GM21360 (cell line): ENCODE results near the gene TOR1A.

Experiments
- ATAC-seq: cut with Tn5 transposase; IDR thresholded peaks from one replicate; pipeline ENCODE4 v1.9.1; 2021; ENCODE audit warnings: mild to moderate bottlenecking, moderate library complexity; ENCODE audit not compliant: unreplicated experiment

Gene TOR1A, protein sequence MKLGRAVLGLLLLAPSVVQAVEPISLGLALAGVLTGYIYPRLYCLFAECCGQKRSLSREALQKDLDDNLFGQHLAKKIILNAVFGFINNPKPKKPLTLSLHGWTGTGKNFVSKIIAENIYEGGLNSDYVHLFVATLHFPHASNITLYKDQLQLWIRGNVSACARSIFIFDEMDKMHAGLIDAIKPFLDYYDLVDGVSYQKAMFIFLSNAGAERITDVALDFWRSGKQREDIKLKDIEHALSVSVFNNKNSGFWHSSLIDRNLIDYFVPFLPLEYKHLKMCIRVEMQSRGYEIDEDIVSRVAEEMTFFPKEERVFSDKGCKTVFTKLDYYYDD

DNA sequence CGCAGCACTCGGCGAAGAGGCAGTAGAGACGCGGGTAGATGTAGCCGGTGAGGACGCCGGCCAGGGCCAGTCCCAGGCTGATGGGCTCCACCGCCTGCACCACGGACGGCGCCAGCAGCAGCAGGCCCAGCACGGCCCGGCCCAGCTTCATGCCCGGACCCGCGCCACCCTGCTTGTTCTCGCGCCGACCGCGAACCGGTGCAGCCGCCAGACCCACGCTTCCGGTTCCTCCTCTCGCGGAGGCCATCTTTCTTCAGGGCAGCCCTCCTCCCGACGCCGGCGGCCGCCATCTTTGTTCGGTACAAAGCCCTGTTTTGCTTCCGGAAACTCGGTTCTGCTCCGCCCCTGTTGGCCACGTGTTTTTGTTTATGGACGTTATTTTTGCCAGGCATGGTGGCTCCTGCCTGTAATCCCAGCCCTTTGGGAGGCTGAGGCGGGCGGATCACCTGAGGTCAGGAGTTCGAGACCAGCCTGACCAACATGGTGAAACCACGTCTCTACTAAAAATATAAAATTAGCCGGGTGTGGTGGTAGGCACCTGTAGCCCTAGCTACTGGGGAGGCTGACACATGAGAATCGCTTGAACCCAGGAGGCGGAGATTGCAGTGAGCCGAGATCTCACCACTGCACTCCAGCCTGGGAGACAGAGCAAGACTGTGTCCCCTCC, at the start of gene TOR1A:
TOR1A (minus strand) TSS at position 202 of the 667 bp plus-strand sequence; CDS start at position 151, 51 bp downstream.
- peak; percentile 76 for ATAC-seq

DNA sequence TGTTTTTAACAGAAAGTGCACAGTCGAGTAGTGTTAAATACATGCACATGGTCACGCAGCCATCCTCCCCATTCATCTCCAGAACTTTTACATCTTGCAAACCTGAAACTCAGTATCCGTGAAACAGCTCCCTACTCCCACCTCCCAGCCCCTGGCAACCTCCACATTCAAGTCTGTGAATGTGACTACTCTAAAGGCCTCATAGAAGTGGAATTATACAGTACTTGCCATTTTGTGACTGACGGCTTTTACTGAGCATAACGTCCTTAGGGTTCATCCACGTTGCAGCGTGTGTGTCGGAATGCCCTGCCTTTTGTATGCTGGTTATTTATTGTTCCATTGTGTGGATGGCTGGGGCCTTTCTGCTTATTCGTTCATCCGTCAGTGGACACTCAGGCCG, 47.1 kb upstream of the TOR1A start:
- ATAC-seq, result no peak

DNA sequence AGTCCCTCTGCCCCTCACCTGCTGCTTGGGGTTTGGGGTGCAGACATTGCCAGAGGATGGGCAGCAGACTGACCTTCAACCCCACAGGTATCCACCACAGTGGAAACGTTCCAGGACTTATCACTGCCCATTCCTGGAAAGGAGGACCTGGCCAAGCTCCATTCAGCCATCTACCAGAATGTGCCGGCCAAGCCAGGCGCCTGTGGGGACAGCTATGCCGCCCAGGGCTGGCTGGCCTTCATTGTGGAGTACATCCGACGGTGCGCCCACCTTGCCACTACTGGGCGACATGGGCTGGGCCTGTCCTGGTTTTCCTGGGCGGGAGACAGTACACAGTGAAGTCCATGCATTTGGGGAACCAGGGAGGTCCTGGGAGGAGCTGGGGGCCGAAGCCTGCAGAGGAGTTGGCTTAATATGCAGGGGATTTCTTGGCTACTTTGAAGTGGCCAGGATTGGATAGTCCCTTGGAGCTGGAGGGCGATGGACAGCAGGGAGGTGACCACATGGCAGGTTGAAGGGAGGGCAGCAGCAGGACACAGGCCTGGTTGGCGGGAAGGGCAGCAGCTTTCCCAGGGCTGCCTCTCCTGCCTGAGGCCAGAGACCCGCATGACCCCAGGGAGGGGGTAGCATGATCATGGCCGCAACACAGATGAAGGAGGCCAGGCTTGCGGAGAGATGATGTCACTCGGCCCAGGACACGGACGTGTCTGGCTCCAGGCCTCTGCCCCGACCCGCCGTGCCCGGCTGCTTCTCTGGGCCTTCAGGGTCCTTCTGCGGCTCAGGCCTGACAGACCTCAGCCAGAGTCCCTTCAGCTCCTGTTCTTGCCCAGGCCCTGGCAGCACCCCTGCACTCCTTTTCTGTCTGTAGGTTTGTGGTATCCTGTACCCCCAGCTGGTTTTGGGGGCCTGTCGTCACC, 45.9 kb upstream of the TOR1A start:
- no peak for ATAC-seq

DNA sequence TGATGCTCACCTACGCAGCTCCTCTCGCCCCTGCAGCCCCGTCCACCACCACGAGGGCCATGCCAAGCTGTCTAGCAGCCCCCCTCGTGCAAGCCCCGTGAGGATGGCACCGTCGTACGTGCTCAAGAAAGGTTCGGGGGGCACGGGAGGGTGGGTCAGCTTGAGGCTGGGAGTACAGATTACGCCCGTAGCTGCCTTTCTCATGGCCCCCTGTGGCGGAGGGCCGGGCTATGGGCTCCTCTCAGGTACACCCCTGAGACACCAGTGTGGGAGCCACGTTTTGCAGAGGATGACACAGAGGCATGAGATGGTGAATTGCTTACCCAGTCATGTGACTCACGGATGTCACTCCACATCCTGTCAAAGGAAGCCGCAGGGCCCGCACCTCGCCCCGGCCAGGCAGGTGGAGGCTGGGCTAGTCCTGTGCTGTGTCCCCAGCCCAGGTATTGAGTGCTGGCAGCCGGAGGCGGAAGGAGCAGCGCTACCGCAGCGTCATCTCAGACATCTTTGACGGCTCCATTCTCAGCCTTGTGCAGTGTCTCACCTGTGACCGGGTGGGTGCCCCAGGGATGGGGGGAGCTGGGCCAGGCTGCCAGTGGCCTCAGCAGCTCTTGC, 45.0 kb upstream of the TOR1A start:
- no peak for ATAC-seq

DNA sequence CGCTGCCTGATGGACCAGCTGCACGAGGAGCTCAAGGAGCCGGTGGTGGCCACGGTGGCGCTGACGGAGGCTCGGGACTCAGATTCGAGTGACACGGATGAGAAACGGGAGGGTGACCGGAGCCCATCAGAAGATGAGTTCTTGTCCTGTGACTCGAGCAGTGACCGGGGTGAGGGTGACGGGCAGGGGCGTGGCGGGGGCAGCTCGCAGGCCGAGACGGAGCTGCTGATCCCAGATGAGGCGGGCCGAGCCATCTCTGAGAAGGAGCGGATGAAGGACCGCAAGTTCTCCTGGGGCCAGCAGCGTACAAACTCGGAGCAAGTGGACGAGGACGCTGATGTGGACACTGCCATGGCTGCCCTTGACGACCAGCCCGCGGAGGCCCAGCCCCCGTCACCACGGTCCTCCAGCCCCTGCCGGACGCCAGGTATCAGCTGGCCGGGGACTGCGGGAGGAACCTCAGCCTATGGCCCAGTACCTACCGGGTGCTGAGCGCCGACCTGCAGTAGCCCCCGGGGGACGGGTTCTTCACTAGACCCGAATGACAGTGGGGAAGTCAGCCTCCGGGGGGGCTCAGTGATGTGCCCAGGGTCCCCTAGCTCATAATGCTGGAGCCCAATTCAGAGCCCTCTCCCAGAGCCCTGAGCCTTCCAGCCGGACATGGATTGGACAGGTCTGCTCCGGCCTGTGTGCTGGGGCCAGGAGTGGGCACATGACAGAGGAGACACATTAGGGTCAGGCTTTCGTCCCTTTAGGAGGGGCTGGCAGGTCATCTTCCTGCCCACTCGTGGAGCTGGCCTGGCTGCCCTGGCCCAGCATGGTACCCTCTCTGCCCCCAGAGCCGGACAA, 44.3 kb upstream of the TOR1A start:
- no peak for ATAC-seq

DNA sequence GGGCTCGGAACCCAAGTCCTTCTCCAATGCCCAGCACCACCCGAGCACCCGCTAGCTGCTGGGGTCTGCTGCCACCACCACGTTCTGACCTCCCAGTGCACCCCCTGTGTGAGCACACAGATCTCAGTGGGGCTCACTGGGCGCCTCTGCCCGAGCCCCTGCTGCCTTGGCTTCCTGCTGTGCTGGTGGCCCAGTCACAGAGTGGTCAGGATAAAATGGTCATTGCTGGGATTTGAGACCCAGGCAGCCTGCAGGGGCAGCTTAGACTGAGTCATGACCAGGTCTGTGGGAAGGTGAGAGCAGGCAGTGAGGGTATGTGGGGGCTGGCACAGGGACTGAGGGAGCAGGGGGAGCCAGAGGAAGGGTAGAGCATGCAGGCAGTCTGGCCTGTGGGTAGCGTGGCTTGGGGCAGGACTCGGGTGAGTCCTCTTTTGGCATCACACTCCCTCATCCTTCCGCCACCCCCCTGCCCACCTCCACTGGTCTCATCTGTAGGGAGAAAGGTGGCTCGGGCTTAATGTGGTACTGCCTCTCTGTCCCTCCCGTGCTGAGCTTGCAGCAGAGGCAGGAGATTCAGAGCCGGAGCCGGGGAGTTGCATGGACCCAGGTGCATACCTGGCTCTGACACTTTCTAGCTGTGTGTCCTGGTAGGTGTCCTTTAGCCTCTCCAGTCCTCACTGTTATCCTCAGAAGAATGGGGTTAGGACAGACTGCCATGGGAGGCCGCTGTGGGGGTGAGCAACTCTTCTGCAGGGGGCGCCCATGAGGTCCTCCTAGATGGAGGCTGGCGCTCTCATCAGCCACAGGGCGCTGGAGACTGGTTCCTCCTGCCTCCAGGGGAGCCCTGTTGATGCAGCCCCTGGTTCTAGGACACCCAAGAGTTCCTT, 43.4 kb upstream of the TOR1A start:
- ATAC-seq, result no peak

DNA sequence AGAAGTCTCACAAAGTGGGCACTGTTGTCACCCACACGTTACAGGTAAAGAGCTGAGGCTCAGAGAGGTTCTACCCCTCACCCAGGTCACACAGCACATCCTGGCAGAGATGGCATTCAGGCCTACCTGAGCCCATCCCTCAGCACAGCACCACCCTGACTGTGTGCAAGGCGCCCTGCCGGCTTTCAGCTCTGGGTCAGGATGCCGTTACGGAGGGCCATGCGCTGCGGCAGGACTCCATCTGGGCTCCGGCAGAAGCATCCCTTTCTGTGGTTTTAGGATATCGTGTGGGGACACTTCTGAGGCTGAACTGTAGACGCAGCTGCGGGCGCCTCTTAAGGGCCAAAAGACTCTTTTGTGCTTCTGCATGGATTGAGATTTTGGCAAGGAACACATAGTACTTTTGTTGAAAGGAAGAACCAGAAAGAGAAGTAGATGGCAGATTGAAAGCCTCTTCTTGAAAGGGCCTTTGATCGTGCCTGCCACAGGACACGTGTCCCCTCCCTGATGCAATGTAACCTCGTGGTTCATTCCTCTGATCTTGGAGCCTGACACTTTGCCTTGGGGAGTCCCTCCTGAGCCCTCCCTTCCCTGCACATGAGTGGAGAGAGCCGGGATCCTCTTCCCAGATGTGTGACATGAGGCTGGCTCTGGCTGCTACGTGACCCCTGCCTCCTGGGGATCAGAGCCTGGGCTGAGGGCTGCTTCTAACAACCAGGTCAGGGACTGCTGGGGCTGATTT, 42.6 kb upstream of the TOR1A start:
- ATAC-seq, result no peak

DNA sequence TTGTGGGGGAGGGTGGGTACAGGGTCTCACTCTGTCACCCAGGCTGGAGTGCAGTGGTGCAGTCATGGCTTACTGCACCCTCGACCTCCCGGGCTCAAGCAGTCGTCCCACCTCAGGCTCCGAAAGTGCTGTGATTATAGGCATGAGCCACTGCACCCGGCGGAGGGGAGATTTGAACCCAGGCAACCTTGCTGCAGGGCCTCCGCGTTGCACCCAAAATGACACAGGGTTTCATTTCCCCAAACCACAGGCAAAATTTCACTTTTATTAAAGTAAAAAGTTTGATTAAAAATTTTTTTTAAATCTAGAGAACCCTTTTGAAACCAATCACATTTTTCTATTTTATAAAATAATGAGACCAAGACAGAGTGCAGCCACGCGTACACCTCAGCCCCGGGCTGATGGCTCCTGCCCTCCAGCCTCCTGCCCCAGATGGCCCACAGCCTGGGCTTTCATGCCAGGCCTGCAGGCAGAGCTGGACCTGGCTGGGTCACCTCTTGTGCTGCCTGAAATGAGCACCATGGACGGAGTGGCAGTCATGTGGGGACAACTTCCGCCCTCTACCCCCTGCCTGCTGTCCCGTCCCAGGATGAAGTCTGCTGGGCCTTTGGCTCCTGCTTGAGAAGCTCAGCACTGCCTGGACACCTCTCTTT, 41.9 kb upstream of the TOR1A start:
- ATAC-seq, result no peak

DNA sequence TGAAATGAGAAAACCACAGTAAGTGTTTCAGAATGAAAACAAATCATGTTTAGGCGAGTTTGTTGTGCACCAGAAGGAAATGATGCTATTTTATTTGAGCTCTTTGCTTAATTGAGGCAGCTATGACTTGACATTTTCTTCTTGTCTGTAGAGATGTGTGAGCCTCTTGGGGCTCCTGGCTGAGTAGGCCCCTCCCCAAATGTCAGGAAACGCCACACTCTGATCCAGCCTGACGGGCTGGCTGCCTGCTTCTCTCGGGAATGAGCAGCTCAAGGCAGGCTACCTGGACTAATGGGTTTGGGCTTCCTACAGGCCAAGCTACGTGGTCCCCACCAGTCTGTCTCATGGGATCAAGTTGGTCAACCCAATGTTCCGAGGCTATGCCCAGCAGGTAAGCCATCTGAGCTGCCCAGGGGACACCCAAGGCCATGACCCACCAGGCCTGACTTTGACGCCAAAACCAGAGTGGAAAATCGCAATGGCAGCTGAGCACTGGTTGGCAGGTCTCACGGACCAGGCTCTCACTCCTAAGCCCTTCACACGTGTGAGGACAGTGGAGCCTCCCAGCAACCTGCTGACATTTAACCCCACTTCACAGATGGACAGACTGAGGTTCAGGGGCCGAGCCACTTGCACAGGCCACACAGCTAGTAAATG, 41.2 kb upstream of the TOR1A start:
- no peak for ATAC-seq

DNA sequence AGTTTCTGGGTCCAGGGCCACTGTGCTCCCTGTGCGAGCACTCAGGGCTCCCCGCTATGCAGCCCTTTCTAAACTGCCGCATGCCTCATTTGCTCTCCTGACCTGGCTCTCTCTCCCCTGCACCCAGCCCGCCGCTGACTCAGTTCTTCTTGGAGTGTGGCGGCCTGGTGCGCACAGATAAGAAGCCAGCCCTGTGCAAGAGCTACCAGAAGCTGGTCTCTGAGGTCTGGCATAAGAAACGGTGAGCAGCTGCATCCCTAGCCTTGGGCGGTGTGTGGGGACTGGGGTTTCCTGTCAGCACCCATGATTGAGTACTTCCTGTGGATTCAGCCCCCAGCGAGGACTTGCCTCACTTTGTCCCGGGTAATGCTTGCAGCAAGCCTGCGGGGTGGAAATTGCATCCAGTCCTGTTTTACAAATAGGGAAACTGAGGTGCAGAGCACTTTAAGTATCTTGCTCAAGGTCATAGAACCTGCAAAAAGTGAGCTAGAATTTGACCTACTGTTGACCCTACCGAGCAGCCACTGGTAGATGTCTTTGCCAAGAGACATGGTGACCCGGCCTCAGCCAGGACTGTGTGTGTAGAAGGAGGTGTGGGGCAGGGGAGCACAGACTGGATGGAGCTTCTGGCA, 39.2 kb upstream of the TOR1A start:
- no peak for ATAC-seq

DNA sequence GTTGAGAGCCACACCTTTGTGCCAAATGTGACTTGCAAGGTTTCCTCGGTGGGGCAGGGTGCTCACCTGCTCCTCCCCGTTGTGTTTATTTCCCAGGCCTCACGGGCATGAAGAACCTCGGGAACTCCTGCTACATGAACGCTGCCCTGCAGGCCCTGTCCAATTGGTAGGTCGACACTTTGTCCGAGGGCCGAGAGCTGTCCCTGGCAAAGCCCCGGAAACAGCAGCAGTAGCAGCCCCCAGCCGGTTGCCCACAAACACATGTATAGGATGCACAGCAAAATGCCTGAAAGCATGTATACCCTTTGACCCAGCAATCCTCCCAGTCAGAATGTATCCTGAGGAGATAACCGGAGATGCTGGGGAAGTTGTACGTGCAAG, 37.5 kb upstream of the TOR1A start:
- ATAC-seq, result no peak

DNA sequence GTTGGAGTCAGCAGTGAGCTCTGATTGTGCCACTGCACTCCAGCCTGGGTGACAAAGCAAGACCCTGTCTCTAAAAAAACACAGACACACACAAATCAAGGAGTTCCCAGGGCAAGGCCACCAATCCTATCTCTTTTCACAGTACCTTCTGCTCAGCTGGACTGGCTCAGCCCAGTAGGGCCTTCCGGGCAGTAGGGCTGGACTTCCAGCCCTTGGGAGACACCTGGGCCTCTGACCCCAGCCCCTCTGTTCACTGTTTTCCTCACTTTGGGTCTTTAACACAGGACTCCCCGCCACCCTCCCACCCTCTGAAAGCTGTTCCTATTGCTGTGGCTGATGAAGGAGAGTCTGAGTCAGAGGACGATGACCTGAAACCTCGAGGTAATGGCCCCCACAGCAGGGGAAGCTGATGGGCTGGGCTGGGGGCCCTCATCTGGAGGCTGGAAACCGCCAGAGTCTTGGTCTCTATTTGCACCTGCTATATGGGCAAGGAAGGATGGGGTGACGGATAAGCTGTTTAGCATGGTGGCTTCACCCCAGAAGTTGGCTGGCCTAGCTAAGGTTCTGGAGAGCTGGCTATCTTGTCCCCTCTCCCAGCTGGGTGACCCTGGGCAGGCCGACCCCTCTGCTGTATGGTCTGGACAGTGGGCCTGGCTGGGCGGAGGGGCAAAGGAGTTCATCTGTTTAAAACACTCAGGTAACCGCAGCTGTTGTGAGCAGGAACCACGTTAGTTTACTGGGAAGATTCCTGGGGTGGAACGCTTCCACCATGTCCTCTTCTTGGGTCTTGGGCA, 36.9 kb upstream of the TOR1A start:
- ATAC-seq, result no peak

DNA sequence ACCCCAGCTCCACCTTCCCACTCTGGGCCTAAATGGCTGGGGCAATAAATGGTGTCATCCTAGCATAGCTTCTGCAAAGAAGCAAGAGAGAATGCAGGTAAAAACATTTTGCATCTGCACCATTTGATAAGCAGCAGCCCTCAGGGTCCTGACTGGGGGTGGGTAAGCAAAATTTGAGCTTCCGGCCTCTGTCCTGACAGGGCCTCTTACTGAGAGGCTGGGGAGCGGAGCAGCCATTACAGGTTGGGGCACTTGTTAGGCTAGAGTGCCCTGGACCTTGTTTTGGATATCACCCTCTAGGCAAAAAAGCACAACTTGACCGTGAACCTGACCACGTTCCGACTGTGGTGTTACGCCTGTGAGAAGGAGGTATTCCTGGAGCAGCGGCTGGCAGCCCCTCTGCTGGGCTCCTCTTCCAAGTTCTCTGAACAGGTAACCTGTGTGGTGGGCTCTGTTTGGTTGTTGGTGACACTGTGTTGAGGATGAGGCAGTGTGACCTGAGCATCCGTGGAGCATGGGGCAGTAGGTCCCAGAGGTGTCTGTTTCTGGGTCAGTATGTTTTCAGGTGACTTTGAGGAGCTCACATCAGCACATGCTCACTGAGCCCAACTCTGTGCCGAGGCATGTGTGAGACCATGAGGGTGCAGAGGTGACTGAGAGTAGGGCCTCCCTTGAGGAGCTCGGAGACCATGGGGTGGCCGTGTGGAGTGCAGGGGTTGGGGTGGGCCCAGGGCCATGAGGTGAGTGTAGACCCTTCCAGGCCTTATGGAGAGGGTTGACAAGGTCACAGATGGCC, 34.4 kb upstream of the TOR1A start:
- ATAC-seq, result no peak

DNA sequence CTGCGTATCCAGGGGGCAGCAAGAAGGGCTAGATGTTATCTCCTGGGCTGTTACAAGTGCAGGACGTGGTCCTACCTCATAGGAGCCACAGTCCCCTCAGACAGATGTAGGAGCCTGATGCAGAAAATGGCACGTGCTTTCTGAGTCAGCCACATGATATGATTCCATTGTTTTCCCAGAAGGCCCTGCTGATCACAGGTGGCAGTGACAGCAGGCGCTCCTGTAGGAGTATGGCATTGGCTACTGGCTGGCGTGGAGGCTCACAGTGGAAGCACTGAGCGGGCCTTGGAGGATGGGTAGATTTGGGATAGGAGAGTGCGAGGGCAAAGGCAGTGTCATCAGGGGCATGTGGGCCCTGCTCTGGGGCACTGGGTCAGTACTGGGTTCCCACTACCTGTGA, 33.3 kb upstream of the TOR1A start:
- no peak for ATAC-seq

DNA sequence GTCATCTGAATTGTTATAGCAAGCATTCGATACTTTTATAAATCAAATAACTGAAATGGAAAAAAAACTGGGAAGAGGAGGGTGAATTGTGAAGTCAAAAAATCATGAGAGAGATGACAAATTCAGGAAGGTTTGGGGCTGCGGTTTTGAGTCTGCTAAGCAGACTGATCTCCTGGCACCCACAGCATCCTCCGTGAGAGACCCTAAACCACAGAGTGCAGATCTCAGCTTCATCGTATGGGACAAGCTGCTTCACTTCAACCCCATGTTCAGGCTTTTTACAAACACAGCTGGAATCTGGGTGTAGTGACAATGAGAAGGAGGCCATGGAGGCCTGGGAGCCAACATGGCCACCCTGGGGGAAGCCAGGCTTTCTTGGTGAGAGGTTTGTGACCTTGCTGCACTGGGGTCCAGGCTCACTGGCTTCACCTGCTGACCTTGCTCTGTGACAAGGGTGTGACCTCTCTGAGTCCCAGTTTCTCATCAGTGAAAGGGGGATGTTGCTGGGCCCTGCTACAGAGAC, 30.7 kb upstream of the TOR1A start:
- ATAC-seq, result no peak
